Amygdala (tissue), 56 donors: ENCODE data around the gene TNS1.

Experiments
- DNase-seq, 56 donors: peaks; one replicate each; lab custom pipeline; 2025; lab: John Stamatoyannopoulos, UW

TNS1 gene

DNA sequence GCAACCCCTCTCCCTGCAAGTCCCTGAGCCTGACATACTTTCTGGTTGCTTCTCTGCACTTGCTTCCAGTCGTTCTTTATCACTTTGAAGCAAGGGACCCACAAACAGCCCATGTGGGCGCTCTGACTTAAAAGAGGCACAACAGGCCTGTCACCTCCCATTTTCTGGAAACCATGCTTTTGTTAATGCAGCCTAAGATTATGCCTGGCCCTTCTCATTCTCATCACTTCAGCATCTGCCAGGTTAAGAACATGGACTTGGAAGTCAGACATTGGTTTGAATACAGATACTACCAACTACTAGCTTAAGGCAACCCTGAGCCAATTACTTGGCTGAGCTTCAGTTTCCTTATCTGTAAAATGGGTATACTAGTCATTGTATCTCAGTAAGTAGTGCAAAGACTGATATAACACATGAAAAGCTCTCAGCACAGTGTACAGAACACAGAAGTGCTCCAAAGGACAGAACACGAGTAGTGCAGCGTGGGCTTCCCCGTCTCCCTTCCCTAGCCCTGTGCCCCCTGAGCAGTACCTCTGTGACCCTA is 141.4 kb downstream of the TNS1 start:
- DNase-seq: no peak

DNA sequence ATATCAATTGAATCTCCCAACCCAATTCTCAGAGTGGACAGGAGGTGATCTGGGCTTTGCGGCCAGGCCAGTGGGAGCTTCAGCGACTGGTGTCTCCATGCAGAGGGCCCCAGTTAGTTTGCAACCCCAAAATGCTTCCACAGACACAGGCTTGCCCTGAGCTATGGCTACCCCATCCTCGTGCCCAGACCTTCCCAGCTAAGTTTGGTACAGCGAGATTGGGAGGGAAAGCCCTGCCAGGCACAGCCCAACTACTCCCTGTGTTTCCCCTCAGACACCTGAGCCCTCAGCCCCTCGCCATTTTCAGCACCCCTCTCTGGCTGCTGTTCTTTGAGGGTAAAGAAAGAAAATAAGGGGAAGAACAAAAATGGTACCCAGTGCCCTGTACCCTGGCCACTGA is 142.9 kb downstream of the TNS1 start:
- DNase-seq: no peak

DNA sequence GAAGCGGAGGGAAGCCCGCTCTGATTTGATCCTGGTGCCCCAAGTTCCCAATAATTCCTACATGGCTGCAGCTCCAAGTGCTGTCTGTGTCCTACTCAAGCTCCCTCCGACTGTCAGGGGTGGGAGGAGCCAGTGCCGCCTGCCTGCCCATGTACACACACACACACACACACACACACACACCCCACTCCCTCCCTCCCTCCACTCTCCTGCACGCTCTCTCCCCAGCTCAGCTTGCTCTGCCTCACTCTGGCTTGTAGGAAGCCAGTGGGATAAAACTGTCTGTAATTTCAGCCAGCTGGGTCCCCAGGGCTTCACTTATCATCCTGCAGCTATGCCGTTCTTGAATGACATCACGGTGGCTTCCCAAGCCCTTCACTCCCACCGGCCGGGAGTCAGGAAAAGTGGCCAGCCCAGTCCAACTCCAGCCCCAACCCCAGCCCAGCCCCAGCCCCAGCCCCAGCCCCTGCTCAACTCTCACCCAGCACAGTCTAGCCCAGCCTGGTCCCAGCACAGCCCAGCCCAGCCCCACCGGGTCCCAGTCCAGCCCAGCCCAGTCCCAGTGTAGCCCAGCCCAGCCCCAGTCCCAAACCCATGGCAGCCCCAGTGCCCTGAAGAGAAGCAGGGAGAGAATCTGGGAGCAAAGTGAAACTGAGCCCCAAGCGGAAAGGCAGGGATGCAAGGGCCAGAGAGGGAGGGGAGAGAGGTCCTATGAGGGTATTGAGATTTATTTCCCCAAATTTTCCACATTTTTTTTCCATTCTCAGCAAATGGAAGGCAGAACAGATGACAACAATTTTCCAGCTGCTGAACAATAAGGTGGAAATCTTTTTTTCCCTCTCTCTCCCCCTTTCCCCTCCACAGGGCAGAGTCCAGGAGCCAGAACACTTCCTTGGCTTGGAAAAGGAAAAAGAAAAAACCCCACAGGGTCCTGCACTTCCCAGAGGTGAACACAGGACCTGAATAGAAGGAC is 144.0 kb downstream of the TNS1 start:
- DNase-seq: peak in 46 of 56 donors; percentile 12 to 81 (median 61)

DNA sequence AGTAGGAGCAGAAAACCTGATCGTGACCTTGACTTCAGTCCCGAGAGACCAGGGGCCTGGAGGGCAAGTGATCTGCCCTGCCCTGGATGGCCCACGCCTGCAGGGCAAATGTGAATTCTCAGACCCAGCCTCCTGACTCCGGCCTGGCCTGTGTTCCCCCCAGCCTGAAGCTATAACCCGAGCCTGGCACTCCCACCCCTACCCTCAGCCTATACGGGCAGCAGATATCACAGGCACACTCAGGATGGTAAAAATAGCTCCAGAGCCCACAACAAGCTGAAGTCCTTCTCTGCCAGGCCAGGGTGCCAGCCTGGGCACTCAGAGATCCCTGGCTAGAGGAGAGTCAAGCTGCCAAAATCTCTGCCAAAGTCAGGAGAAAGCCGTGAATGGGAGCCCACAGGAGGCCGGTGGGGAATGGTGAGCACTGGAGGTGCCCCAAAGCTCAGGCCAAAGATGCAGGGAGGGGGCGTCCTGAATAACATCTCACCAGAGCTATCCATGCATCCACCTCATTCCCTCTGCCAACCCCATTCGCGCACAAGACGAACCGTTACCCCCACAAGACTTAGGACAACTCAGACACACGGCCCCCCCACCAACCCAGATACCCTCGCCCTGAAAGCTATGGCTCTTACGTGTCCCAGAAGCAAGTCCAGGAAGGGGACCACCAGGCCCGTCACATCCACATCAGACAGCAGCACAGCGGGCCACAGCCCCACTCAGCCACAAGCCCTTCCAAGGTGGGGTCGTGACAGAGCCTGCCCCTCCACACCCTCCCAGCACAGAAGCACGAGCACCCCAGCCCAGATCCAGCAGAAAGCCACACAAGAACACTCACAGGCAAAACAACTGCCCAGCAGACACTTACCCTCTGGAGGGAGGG is 144.9 kb downstream of the TNS1 start:
- peak in 2 of 56 donors; percentile 18 to 41 for DNase-seq

DNA sequence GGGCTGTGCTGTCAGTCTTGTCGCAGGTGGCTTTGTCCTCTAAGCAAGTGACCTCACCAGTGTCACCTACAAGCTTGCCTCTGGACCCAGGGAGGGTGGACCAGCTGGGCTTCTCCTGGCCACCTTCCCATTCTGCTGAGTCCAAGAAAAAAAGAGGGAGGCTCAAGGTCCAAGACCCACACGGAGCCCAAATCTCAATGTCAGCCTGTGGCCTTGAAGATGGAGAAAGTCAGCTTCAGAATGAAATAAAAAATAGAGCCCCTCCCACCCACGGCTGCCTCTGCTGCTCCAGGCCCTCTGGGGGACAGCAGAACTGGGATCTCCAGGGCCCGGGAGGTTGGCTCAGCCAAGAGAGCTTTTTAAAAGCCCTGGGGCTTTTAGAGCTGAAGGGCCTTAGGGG is 145.9 kb downstream of the TNS1 start:
- no peak for DNase-seq

DNA sequence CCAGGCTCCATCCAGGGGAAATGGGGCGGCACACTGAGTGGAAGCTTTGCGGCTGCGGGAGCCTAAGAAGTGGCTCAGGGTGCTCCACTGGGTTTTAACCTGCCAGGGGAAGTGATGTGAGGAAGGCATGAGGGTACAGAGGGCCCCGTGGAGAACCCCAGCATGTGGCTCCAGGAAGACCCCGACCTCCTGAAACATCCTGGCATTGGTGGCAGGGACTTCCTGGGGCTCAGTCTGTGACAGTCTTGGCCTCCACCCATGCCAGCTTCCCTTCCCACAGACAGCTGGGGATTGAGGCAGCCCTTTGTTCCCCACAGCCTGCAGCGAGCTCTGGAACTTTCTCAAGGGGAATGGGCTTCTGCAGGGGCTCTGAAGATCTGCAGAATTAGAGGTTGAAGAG is 146.6 kb downstream of the TNS1 start:
- peak in 7 of 56 donors; percentile 15 to 36 (median 29) for DNase-seq

DNA sequence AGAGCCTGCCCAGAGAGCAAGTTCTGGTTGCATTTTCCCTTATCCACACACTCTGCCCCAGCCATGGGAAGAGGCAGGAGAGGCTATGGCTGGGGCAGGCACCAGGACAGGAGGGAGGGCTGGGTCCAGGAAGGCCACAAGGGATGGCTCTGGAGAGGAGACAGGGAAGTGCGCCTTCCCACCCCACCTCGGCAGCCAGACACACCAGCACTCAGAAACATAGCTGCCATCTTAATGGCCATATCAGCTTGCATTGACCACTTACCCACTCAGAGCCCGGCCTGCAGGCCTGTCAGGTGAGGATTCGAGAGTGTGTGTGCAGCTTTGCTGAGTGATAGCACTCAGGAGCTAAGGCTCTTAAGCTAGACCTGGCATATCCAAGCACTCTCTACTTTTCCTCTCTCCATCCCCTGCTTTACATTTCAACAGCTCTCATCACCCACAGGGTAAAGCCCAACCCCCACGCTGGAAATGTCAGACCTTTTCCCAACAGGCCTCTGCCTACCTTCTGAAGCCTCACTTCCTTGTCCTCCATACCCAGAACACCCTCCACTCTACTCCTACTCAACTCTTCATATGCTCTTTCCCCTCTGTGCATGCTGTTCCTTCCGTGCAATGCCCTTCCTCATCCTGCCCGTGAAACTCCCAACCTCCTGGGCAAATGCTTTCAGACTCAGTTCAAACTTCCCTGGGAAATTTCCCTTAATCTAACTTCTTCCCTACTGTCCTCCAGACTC is 147.9 kb downstream of the TNS1 start:
- DNase-seq: no peak

DNA sequence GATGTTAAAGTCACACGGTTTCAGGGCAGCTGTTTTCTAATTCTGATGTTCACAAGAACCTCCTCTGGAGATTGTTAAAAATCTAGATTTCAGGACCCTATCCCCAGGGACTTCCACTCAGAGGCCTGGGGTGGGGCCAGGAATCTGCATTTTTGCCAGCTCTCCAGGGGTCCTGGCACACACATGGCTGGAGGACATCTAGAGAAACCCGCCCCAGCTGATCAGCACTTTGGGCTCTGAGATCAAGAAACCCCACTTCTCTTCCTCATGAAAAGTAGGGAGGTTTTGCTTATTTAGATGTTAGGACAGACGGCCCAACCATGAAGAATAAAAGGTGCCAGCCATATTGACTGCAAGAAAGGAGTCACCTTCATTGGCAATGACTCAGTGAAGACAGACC is 148.8 kb downstream of the TNS1 start:
- DNase-seq: no peak

DNA sequence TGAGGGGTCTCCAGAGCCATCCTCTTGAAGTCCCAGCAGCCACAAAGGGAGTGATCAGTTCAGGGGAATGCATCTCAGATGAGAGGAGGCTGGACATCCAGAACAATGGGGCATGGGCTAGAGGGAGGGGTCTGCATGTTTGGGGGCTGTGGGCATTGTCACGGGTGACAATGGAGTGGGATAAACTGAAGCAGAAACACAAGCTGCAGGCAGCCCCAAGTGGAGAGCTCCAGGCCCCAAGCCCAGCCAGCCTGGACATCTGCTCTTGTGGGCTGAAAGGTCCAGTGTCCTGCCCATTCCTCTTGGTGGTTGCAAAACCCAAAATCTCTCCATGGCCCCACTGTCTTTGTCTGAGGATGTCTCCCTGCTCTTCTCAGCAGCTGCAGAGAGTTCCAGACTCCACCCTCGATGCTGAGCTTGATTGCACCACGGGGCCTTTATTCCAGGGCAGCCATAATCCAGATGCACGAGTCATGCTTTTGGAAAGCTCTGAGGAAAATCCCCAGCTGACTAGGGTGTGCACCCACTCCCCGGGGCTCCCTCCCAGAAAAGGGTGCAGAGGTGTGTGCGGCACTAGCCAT is 149.4 kb downstream of the TNS1 start:
- peak in 19 of 56 donors; percentile 21 to 64 (median 35) for DNase-seq

DNA sequence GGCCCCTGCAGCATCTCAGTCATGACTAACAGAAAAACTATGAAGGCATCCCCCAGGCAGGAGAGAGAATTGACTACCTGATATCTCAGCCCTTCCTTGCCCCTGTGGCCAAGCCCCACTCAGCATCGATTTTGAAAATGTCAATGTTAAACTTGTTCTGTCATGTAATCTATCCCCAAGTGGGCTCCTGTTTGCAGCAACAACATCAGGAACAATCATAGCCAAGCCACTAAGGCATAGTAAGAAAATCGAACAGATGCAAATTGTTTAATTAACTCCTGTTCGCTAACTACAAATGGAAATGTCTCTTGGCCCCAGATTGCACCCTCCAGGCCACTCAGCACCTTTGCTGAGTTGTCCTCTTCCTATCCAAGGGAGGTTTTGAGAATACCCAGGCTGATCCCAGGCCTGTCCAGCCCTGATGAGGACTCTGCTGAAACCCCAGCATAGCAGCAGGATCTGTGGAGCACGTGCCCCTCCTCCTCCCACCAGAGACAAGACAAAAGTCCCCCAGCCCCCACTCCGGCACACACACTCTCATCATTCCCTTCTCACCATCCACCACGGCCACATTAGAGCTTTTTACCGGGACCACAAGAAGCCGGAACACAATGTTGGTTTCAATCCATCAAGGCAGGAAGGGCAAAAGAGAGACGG is 150.1 kb downstream of the TNS1 start:
- no peak for DNase-seq

DNA sequence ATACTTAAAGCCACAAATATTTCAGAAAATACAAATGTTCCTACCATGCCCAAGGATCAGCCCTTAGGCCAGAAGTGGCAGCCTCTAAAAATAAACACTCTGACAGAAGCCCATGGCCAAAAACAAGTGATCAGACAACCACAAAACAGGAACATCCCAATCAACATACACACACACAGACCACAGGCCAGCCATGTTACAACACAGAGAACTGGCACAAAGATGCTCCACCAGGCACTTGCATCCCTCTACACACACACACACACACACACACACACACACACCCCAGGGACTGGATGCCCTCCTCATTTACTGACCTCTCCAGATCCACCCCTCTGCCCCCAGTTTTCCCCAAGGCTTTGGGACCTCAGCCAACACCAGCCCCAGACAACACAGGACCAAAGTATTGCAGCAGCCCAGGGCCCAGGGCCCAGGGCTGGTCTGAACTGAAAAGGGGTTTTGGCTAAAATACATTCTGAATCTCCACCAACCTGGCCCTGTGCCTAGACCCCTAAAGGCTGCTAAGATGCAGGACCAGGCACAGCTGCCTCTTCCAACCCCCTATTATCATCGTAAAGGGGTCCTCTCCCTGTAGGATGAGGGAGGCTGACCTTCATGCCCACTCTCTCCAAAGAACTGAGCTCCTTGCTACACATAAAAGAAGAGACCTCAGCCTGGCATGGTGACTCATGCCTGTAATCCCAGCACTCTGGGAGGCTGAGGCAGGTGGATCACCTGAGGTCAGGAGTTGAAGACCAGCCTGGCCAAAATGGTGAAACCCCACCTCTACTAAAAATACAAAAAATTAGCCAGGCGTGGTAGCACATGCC is 151.4 kb downstream of the TNS1 start:
- peak in 13 of 56 donors; percentile 11 to 54 (median 23) for DNase-seq

DNA sequence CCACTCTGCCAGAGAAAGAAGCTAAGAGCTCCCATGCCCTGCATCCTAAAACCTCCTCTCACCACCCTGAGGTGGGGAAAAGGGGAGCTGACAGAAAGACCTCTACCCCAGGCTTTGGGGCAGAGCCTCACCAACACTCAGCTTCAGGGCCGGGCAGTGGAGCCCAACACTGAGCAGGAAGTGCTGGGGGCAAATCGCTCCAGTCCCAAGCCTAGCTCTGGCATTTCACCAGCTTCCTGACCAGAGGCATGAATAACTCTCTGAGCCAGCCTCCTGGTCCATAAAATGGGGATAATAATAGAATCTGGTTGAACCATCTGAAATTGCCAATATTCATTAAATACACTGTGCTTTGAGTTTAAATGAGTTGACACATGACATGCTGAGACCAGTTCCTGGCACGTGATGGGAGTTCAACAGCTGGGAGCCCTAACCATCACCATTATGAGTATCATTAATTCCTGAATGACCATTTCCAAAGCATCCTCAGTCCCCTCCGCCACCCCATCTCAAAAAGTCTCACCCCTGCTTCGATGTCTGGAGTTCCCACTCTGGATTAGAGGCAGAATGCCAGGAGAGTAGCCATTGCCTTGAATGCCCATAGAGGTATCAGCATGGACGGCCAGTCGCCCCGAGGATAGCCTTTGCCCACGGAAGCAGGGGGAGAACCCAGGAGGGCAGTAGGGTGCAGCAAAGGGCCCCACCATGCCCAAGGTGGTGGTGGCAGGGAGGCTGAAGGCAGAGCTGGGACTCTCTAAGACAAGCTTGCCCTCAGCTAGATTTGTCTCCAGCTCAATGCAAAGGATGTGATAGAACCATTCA is 153.4 kb downstream of the TNS1 start:
- no peak for DNase-seq

DNA sequence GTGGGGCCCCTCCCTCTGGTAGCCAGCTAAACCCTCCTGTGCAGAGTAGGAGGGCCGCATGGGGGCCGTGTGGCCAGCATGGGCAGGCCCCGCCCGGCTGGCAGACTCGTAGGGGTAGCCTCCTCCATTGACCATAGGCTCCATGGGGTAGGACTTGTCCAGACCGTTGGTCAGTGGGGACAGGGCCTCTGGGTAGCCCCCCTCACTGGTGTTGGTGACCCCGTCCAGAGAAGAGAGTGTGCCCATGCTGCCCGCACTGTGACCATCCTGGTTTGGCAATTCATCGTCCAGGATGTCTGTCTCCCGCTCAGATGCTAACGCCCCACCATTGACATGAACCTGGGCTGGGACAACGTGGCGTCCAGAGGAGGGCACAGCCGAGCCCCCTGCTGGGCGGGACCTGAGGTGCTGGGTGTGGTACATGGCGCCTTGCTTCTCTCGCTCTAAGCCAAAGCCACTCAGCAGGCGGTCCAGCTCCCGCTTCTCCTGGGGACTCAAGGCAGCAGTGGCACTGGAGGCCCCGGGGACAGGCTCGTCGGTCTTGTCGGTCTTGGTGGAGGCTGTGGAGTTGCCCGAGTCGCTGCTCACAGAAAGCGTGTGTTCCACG is 154.3 kb downstream of the TNS1 start:
- no peak for DNase-seq

DNA sequence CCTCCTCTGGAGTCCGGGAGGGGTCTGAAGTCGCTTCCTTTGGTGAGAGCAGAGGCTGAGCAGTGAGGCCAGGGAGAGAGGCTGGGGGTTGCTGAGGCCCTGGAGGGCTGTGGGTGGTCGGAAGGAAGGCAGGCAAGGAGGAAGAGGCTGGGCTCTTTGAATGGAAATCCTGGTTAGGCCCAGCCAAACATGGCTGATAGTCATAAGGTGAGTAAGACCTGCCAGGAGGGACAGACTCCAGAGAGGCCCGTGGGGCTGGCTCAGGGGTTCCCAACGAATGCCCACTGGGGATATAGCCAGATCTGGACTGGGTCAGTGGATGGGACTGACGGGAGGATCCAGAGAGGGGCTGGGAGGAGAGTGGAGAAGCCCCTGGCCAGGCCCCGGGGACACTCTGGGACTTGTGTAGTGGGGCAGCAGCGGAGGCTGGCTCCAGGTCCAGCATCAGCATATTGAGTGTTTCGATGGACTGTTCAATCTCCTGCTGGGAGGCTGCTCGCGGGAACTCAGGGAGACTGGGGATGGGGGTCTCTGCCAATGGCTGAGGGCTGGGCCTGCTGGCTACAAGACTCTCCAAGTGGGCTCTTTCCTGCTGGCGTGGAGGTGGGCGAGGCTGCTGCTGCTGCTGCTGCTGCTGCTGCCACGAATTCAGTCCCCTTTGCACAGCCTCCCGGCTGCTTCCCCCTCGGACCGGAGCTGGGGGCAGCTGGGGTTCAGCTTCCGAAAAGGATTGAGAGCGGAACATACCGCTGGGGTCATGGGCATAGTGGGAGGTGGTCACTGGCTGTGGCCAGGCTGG is 155.0 kb downstream of the TNS1 start:
- no peak for DNase-seq

DNA sequence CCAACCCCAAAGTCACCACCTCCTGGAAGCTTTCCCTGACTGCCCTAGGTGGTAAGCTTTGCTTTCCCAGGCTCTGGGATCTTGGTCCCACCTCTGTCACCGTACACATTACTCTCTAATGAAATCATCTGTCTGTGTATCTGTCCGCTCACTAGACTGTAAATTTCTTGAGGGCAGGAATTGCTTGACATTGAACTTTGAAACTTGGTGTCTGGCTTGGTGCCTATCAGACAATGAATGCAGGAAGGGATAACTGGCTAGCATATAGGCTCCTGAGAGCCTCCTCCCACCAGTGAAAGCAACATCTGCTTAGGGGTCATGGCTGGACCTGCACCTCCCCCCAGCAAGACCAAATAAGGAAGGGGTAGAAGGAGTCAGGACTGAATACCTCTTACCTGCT is 155.7 kb downstream of the TNS1 start:
- DNase-seq: no peak

DNA sequence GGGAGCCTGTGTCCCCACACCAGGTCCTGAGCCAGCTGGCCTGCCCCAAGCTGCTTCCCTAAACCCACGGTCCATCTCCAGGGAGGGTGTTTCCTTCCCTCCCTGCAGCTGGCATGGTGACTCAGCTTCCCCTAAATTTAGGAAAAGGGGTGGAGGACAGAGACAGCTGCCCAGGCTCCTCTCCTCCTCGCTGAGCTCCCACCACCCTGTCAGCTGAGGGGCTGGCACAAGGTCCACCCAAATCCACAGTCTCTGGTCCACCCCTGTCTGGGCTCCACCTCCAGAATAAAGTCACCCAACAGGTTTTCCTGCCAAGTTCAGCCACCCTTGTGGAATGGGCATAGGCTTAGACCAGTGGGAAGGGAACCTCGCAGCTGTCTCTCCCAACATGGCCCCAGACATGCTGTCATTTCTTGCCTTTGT is 156.5 kb downstream of the TNS1 start:
- DNase-seq: no peak
